ENCODE data around the gene PRPF18. TPM values are rescaled to one million over a fixed set of nuclear protein-coding genes. Genes with fewer than 3 reads are reported as not detected.

PRPF18 gene
- total RNA-seq, 1 donor from 2014 or later, result 3.4 TPM

GRCh38 chr10:13604357-13605040 is 17.7 kb downstream of the PRPF18 start:
- H3K27me3 ChIP-seq, result no peaks in the 10 kb centered on the region
- peaks cover 15 to 33% of the 10 kb centered on the region in 2 donors for H3K36me3 ChIP-seq
- no peaks in the 10 kb centered on the region for H3K4me1 ChIP-seq
- no peak overlapping the region for H3K27ac ChIP-seq
- no peak for DNase-seq (ENCODE audit: low spot score in 2 of 2)
- no peak overlapping the region for H3K4me3 ChIP-seq
- intact Hi-C loops (cut with DNase I), result no loop called here
- TF ChIP-seq, protein P1, sequence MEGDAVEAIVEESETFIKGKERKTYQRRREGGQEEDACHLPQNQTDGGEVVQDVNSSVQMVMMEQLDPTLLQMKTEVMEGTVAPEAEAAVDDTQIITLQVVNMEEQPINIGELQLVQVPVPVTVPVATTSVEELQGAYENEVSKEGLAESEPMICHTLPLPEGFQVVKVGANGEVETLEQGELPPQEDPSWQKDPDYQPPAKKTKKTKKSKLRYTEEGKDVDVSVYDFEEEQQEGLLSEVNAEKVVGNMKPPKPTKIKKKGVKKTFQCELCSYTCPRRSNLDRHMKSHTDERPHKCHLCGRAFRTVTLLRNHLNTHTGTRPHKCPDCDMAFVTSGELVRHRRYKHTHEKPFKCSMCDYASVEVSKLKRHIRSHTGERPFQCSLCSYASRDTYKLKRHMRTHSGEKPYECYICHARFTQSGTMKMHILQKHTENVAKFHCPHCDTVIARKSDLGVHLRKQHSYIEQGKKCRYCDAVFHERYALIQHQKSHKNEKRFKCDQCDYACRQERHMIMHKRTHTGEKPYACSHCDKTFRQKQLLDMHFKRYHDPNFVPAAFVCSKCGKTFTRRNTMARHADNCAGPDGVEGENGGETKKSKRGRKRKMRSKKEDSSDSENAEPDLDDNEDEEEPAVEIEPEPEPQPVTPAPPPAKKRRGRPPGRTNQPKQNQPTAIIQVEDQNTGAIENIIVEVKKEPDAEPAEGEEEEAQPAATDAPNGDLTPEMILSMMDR (IDR thresholded peaks at IDR 0.05), result no peak
- no peaks in the 10 kb centered on the region for H3K9me3 ChIP-seq

- H3K27ac ChIP-seq, result no peak overlapping the region
- no peak overlapping the region for H3K4me3 ChIP-seq
- peaks cover 18 to 57% of the 10 kb centered on the region in 2 donors for H3K36me3 ChIP-seq
- H3K4me1 ChIP-seq, result no peaks in the 10 kb centered on the region
- intact Hi-C loops (cut with DNase I), result no loop called here
- H3K27me3 ChIP-seq, result no peaks in the 10 kb centered on the region
- DNase-seq (ENCODE audit: low spot score in 2 of 2), result no peak
- H3K9me3 ChIP-seq, result no peaks in the 10 kb centered on the region
- TF ChIP-seq, protein P1 (IDR thresholded peaks at IDR 0.05), result no peak
These were observed 21.6 kb downstream of the PRPF18 start for GRCh38 chr10:13608246-13608853.

- no peak overlapping the region for H3K4me3 ChIP-seq
- intact Hi-C loops (cut with DNase I), result no loop called here
- H3K36me3 ChIP-seq, result peaks cover 20 to 65% of the 10 kb centered on the region in 2 donors
- no peaks in the 10 kb centered on the region for H3K9me3 ChIP-seq
- no peak for DNase-seq (ENCODE audit: low spot score in 2 of 2)
- TF ChIP-seq, protein P1 (IDR thresholded peaks at IDR 0.05), result no peak
- H3K27me3 ChIP-seq, result no peaks in the 10 kb centered on the region
- H3K4me1 ChIP-seq, result no peaks in the 10 kb centered on the region
- H3K27ac ChIP-seq, result no peak overlapping the region
These were observed 26.0 kb downstream of the PRPF18 start for GRCh38 chr10:13612654-13613373.

GRCh38 chr10:13613519-13613918 is 26.8 kb downstream of the PRPF18 start:
- Histone ChIP-seq H3K36me3 (peaks cover 25 to 70% of the 10 kb centered on the region in 2 donors), H3K4me1 (no peaks in the 10 kb centered on the region), H3K27me3 (no peaks in the 10 kb centered on the region), H3K4me3 (no peak overlapping the region), H3K27ac (no peak overlapping the region), H3K9me3 (no peaks in the 10 kb centered on the region)
- TF ChIP-seq, protein P1 (IDR thresholded peaks at IDR 0.05), result peak in 2 of 3 experiments; percentile 9 to 39
- intact Hi-C loops (cut with DNase I), result no loop called here
- no peak for DNase-seq (ENCODE audit: low spot score in 2 of 2)

GRCh38 chr10:13614530-13615332 is 28.0 kb downstream of the PRPF18 start:
- peaks cover 32 to 69% of the 10 kb centered on the region in 2 donors for H3K36me3 ChIP-seq
- intact Hi-C loops (cut with DNase I), result no loop called here
- H3K27ac ChIP-seq, result no peak overlapping the region
- TF ChIP-seq, protein P1 (IDR thresholded peaks at IDR 0.05), result no peak
- no peaks in the 10 kb centered on the region for H3K9me3 ChIP-seq
- no peaks in the 10 kb centered on the region for H3K4me1 ChIP-seq
- no peak overlapping the region for H3K4me3 ChIP-seq
- no peak for DNase-seq (ENCODE audit: low spot score in 2 of 2)
- no peaks in the 10 kb centered on the region for H3K27me3 ChIP-seq

Measured in ascending aorta (tissue), 2 donors.